Vagina (tissue), 2 donors: ENCODE results near the gene DNAH14.

Source experiments
- POLR2A ChIP-seq, 2 donors: fragments of 450-650 bp; IDR thresholded peaks; one replicate each; pipeline ENCODE4 v1.6.1; 2017; ENCODE audit warnings: antibody characterized with exemption in 2 of 2, mild to moderate bottlenecking in 2 of 2, moderate library complexity in 2 of 2
- POLR2AphosphoS5 ChIP-seq, 2 donors: sonication (generic); formaldehyde crosslinking; IDR thresholded peaks; one replicate each; pipeline ENCODE4 v1.9.0; 2017; ENCODE audit warnings: antibody characterized with exemption in 2 of 2, mild to moderate bottlenecking in 2 of 2, low read depth in 1 of 2; ENCODE audit not compliant: insufficient read depth in 1 of 2
- TF ChIP-seq, protein P1 (sequence below), 3 experiments: fragments of 450-650 bp in 2 of 3; fragments of 200-600 bp in 1 of 3; sonication (generic) in 1 of 3; IDR thresholded peaks; one replicate each; pipeline ENCODE4 v1.5.1; 2017 to 2019; ENCODE audit warnings: antibody characterized with exemption in 3 of 3, mild to moderate bottlenecking in 2 of 3, moderate library complexity in 2 of 3

DNA sequence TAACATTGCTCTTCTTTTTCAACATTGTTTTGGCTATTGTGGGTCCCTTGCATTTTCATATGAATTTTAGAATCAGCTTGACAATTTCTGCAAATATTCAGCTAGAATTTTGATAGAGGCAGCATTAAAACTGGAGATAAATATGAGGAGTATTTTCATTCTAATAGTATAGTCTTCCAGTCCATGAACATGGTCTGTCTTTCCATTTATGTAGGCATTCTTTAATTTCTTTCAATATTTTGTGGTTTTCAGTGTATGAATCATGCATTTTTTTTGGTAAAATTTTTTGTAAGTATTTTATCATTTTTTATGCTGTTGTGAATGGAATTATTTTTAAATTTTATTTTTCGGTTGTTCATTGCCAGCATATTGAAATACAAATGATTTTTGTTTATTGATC, 97.2 kb downstream of the DNAH14 start:
- TF ChIP-seq, protein P1, sequence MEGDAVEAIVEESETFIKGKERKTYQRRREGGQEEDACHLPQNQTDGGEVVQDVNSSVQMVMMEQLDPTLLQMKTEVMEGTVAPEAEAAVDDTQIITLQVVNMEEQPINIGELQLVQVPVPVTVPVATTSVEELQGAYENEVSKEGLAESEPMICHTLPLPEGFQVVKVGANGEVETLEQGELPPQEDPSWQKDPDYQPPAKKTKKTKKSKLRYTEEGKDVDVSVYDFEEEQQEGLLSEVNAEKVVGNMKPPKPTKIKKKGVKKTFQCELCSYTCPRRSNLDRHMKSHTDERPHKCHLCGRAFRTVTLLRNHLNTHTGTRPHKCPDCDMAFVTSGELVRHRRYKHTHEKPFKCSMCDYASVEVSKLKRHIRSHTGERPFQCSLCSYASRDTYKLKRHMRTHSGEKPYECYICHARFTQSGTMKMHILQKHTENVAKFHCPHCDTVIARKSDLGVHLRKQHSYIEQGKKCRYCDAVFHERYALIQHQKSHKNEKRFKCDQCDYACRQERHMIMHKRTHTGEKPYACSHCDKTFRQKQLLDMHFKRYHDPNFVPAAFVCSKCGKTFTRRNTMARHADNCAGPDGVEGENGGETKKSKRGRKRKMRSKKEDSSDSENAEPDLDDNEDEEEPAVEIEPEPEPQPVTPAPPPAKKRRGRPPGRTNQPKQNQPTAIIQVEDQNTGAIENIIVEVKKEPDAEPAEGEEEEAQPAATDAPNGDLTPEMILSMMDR (IDR thresholded peaks at IDR 0.05), result no peak
- TF ChIP-seq POLR2A (IDR thresholded peaks at IDR 0.05) (no peak), POLR2AphosphoS5 (IDR thresholded peaks at IDR 0.05; ENCODE audit: insufficient read depth in 1 of 2, low read depth in 1 of 2) (no peak)
